ENCODE results near the gene TUFT1.

The TUFT1 gene

GRCh38 chr1:151519667-151520066, 20.4 kb upstream of the TUFT1 start:
- Histone ChIP-seq H3K4me1 (ENCODE audit: control insufficient read depth, insufficient read depth, low read length) (no peaks in the 10 kb centered on the region), H3K27ac (ENCODE audit: extremely low read depth, low read depth, low read length) (no peak overlapping the region), H3K4me3 (ENCODE audit: low read depth, low read length) (no peak overlapping the region), H3K9me3 (ENCODE audit: control insufficient read depth, insufficient read depth, low read depth, low read length) (no peaks in the 10 kb centered on the region), H3K36me3 (ENCODE audit: control insufficient read depth in 2 of 2, insufficient read depth in 1 of 2, low read length in 2 of 2) (peaks cover 4 to 48% of the 10 kb centered on the region in 2 experiments; a peak in 2 of 3 replicates)
- ChIA-PET POLR2A (no interaction called here), CTCF (no interaction called here)
- TF ChIP-seq ZNF513 (tag by site-specific recombination; IDR thresholded peaks at IDR 0.05) (no peak), SCRT2 (tag by site-specific recombination; IDR thresholded peaks at IDR 0.05) (peak; percentile 68), KLF17 (tag by site-specific recombination; IDR thresholded peaks at IDR 0.05) (no peak), HOXC10 (CRISPR knock-in tag; IDR thresholded peaks at IDR 0.05) (no peak), ZNF174 (tag by site-specific recombination; IDR thresholded peaks at IDR 0.05) (no peak), ZNF529 (tag by site-specific recombination; IDR thresholded peaks at IDR 0.05; ENCODE audit: insufficient replicate concordance) (no peak), ZNF214 (tag by site-specific recombination; IDR thresholded peaks at IDR 0.05; ENCODE audit: borderline replicate concordance) (no peak), ZNF302 (tag by site-specific recombination; IDR thresholded peaks at IDR 0.05; ENCODE audit: low read depth) (no peak), ZNF501 (tag by site-specific recombination; IDR thresholded peaks at IDR 0.05) (no peak)

GRCh38 chr1:151520359-151520758, 19.8 kb upstream of the TUFT1 start:
- Histone ChIP-seq H3K36me3 (ENCODE audit: control insufficient read depth in 2 of 2, insufficient read depth in 1 of 2, low read length in 2 of 2) (peaks cover 4 to 55% of the 10 kb centered on the region in 2 experiments; a peak in 2 of 3 replicates), H3K27ac (ENCODE audit: extremely low read depth, low read depth, low read length) (no peak overlapping the region), H3K4me3 (ENCODE audit: low read depth, low read length) (no peak overlapping the region), H3K9me3 (ENCODE audit: control insufficient read depth, insufficient read depth, low read depth, low read length) (no peaks in the 10 kb centered on the region), H3K4me1 (ENCODE audit: control insufficient read depth, insufficient read depth, low read length) (no peaks in the 10 kb centered on the region)
- ChIA-PET POLR2A (interaction anchor here (1.0 kb wide), 1 partner anchor 19 kb away, joined by 4 read pairs; the partner anchor contains the start of gene TUFT1), CTCF (interaction anchor here (0.7 to 0.9 kb wide), 2 partner anchors 15 to 208 kb away, joined by 3 read pairs; no protein-coding TSS in a partner anchor)
- TF ChIP-seq EGR2 (tag by site-specific recombination; IDR thresholded peaks at IDR 0.05; ENCODE audit: low read depth) (no peak), PRDM10 (tag by site-specific recombination; IDR thresholded peaks at IDR 0.05) (peak; percentile 71), ZFHX2 (tag by site-specific recombination; conservative IDR thresholded peaks at IDR 0.05) (no peak), PRDM1 (tag by site-specific recombination; IDR thresholded peaks at IDR 0.05) (peak; percentile 34; the same call in 1 of the 2 replicates), ZNF785 (tag by site-specific recombination; IDR thresholded peaks at IDR 0.05) (no peak), ZNF2 (tag by site-specific recombination; IDR thresholded peaks at IDR 0.05) (no peak), HOXC10 (CRISPR knock-in tag; IDR thresholded peaks at IDR 0.05) (no peak), ZBTB7A (tag by site-specific recombination; IDR thresholded peaks at IDR 0.05; ENCODE audit: low read depth) (no peak), ZNF26 (tag by site-specific recombination; IDR thresholded peaks at IDR 0.05) (no peak), ZNF777 (tag by site-specific recombination; IDR thresholded peaks at IDR 0.05; ENCODE audit: borderline replicate concordance) (no peak), PATZ1 (tag by site-specific recombination; IDR thresholded peaks at IDR 0.05) (no peak), ZNF449 (tag by site-specific recombination; IDR thresholded peaks at IDR 0.05) (no peak), ZFP3 (tag by site-specific recombination; IDR thresholded peaks at IDR 0.05; ENCODE audit: low read depth) (no peak)
